Right ventricle myocardium inferior (tissue), 1 donor: ENCODE results near the gene TUSC1. TPM values are rescaled to one million over a fixed set of nuclear protein-coding genes. Genes with fewer than 3 reads are reported as not detected.

Experiments
- ATAC-seq: fragments of 200-7000 bp; cut with Tn5 transposase; one replicate; pipeline ENCODE4 v1.9.1; 2020; ENCODE audit warnings: mild to moderate bottlenecking, moderate library complexity
- DNase-seq: peaks from one replicate; pipeline ENCODE4 v3.0.0; 2021; ENCODE audit errors: missing footprints
- intact Hi-C: fragments of 100-400 bp; cut with DNase I; formaldehyde crosslinking; loops from one replicate; pipeline ENCODE4 v1.11.0; 2022
- total RNA-seq: library from RNA; stranded (reverse); fragmentation: NEBNext Ultra II Directional; extraction: Animal tissue kit (Norgen Biotek cat#: 25700); gene quantifications from one replicate; pipeline ENCODE4 v1.2.1, GENCODE V29; 2021
- donor health status: DM: no; HTN: yes; CAD: no; lungs with severe emphysema.

Gene TUSC1
- total RNA-seq, 1 donor from 2014 or later, result 14.1 TPM

- DNase-seq, result no peak
- no peak for ATAC-seq
- intact Hi-C loops, result no loop called here
Measured at GRCh38 chr9:25636026-25636425, 42.2 kb downstream of the TUSC1 start.

GRCh38 chr9:25629231-25629630 is 49.0 kb downstream of the TUSC1 start:
- intact Hi-C loops, result no loop called here
- no peak for DNase-seq
- ATAC-seq, result no peak
